HFF-Myc (cell line): Measurements from ENCODE around the gene FIGNL2.

Experiments
- DNase-seq: peaks from one replicate; pipeline ENCODE4 v3.0.0-alpha.2; 2011; ENCODE audit warnings: low read depth; ENCODE audit errors: extremely low read depth
- H3K4me3 ChIP-seq: replicated peaks from 2 replicates; pipeline ENCODE4 v1.5.1; 2011; ENCODE audit warnings: low read depth, mild to moderate bottlenecking, control low read depth, low read length
- TF ChIP-seq, protein P1 (sequence below): IDR thresholded peaks from 2 replicates; pipeline ENCODE4 v1.5.1; 2012; ENCODE audit warnings: mild to moderate bottlenecking, low read depth, low read length, control low read depth; ENCODE audit errors: missing control alignments

The FIGNL2 gene

GRCh38 chr12:51890511-51891171 lies 42.1 kb upstream of the FIGNL2 start:
- no peak overlapping the region for H3K4me3 ChIP-seq
- TF ChIP-seq, protein P1, sequence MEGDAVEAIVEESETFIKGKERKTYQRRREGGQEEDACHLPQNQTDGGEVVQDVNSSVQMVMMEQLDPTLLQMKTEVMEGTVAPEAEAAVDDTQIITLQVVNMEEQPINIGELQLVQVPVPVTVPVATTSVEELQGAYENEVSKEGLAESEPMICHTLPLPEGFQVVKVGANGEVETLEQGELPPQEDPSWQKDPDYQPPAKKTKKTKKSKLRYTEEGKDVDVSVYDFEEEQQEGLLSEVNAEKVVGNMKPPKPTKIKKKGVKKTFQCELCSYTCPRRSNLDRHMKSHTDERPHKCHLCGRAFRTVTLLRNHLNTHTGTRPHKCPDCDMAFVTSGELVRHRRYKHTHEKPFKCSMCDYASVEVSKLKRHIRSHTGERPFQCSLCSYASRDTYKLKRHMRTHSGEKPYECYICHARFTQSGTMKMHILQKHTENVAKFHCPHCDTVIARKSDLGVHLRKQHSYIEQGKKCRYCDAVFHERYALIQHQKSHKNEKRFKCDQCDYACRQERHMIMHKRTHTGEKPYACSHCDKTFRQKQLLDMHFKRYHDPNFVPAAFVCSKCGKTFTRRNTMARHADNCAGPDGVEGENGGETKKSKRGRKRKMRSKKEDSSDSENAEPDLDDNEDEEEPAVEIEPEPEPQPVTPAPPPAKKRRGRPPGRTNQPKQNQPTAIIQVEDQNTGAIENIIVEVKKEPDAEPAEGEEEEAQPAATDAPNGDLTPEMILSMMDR: no peak
- DNase-seq: no peak

DNA sequence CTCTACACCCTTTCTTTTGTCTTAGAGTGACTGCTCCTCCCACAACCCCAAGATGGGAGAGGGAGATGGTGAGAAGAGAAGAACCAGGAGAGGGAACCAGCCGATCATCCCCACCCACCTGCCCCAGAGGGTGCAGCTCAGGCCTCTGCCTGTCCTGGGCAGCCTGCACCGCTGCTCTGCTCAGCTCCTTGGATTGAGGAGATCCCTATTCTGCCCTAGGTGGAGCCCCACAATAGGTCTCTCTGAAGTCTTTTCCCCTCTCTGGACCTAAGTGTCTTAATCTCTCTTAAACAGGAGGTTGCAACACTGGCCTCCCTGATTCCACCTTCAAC lies 41.6 kb upstream of the FIGNL2 start:
- TF ChIP-seq, protein P1: no peak
- no peak for DNase-seq
- H3K4me3 ChIP-seq: no peak overlapping the region

- DNase-seq: no peak
- TF ChIP-seq, protein P1: peak; percentile 21
These were observed 41.0 kb upstream of the FIGNL2 start for GRCh38 chr12:51889216-51890132.

GRCh38 chr12:51888316-51889215 lies 40.0 kb upstream of the FIGNL2 start:
- DNase-seq: no peak
- TF ChIP-seq, protein P1: no peak
- H3K4me3 ChIP-seq: no peak overlapping the region

More at GRCh38 chr12:51889216-51890132, 41.0 kb upstream of the FIGNL2 start:
- no peak overlapping the region for H3K4me3 ChIP-seq

- DNase-seq: no peak
- TF ChIP-seq, protein P1: no peak
- H3K4me3 ChIP-seq: no peak within 1 kb of the TSS
These were observed 39.2 kb upstream of the FIGNL2 start, which contains the start of gene ANKRD33 for GRCh38 chr12:51887476-51888315. TSS of gene ANKRD33 (plus strand) at chr12:51888103. CDS start at chr12:51888187, 84 bp downstream.
